Measurements from ENCODE around the gene SCD5.

Gene SCD5

GRCh38 chr4:82718162-82718940 lies 80.2 kb downstream of the SCD5 start:
- DNase-seq, result no peak

DNA sequence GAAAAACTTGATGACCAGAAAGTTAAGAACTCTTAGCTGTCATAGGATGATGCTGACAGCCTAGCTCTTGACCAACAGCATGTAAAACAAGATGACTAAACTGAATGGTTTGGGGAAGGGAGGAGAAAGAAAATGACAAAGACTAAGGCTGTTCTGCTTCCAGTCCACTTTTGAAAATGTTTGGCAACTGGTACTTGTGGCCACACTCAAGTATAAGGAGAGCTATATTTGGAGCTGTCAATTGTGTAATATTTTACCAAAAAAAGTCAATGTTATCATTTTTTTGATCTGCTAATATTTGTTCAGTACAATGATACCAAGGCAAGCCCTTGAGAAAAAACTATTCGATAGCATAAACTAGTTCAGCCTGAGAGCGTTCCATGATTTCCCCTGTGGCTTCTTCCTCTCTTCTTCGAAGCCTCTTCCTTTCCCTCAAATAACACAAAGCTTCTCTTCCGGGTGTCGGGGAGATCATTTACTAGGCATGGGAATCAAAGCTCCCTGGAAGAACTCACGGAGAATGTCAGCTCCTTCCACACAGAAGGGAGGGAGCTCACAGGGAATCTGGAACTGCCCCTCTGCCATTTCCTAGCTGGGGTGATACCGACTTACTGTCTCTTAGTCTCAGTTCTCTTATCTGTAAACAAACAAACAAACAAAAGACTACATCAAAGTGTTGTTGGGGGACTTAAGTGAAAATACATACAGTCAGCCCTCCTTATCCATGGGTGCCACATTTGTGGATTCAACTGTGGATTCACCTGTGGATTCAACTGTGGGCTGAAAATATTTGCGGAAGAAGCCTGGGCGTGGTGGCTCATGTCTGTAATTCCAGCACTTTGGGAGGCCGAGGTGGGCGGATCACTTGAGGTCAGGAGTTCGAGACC lies 82.6 kb downstream of the SCD5 start:
- no peak for DNase-seq

GRCh38 chr4:82713856-82714255 lies 84.7 kb downstream of the SCD5 start:
- no peak for DNase-seq

- no peak for DNase-seq
Observed at GRCh38 chr4:82712561-82712960, 86.0 kb downstream of the SCD5 start.

DNA sequence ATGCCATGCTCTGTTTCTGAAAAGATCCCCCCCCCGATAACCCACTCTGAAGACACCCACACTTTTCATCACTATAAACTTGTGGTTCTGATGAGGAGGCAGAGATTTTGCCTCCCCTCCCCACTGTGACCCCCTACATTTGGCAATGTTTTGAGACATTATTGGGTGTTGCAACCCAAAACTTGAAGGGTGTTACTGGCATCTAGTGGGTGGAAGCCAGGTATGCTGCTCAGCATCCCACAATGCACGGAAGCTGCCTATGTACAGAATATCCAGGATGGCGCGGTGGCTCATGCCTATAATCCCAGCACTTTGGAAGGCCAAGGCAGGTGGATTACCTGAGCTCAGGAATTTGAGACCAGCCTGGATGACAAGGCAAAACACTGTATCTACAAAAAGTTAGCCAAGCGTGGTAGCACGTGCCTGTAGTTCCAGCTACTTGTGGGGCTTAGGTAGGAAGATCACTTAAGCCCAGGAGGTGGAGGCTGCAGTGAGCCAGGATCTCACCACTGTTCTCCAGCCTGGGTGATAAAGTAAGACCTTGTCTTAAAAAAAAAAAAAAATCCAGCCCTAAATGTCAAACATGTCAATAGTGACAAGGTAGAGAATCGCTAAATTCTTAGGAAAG lies 87.3 kb downstream of the SCD5 start:
- DNase-seq, result no peak

DNA sequence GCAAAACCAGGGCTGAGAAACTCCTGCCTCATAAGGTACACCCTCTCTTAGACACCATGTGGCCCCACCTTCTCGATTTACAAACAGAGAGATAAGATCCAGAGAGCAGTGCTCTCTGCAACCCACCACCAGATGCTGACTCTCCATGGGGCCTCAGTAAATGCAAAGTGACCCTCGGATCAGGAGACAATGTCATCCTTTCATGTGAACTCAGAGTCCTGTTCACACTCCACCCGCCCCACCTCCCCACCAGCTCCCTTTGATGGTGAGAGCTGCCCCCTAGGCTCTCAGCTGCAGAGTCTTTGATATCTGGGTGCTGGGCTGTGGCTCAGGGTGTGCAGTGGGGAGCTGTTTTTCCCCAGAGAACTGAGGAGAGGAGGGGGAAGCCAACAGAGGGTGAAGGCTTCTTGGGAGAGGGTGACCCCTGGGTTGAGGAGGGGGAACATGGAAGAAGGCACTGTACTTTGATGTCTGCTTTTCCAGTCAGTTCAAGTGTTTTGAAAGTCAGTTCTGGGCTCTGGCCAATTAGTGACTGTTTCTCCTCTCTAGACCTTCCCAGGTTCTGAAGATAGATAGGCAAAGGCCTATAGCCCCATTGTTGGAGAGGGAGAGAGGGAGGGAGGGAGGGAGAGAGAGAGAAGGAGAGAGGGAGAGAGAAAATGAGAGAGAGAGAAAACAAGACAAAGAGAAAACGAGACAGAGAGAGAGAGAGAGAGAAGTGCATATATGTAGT lies 88.2 kb downstream of the SCD5 start:
- no peak for DNase-seq

- no peak for DNase-seq
Observed at GRCh38 chr4:82708982-82709381, 89.6 kb downstream of the SCD5 start.

- DNase-seq, result no peak
Observed at GRCh38 chr4:82706349-82707000, 92.1 kb downstream of the SCD5 start.

DNA sequence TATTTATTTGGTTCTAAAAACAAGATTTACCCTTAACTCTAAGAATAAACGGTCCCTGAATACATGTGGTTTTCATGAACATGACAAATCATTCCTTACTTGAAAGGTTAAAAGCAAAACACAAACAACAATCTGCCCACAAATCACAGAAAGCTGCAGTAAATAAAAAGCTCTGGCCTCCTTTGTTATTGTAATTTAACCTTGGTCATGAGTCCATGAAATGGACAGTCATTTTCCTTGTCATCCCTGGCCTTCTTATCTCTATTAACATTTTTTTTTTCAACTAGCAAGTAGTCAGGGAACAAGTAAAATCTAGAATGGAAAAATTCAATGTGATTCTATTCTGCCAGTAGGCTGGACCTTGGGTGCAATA lies 92.7 kb downstream of the SCD5 start:
- DNase-seq, result no peak

GRCh38 chr4:82705169-82705927 lies 93.2 kb downstream of the SCD5 start:
- no peak for DNase-seq

DNA sequence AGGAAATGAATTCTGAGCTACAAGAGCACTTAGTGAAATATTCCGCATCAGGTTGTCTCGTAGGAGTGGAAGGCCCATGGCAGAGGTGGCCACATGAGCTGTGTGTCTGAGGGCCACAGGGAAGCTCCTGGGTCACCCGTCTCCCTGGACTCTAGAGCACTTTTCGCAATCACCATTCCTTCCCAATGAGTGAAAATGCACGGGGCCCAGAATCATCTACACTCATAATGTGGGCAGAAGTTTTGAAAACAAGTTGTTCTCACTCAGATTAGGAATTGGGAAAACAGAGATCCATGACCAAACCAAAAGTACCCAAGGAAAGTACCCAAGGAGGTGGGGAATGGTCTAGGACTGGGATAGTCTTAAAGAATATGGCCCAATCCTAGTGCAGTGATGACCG lies 94.4 kb downstream of the SCD5 start:
- DNase-seq, result no peak

DNA sequence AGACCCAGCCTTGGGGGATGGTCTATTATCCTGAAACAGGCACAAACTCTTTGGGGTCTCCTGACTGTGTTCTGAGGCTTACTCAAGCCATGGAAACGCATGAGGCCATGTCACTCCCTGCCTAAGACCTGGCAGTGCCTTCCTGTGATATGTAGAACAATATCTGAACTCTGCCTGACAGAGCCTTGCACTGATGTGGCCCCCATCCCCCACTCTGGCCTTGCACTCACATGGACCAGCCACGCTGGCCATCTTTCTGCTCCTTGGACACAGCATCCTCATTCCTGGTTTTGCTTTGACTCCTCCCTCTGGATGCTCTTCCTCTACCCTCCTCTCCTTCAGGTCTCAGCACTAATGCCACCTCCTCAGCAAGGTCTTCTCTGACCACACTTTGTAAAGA lies 100.2 kb downstream of the SCD5 start:
- DNase-seq, result no peak

GRCh38 chr4:82697561-82697960 lies 101.0 kb downstream of the SCD5 start:
- DNase-seq, result no peak

- DNase-seq, result no peak
Observed at GRCh38 chr4:82696117-82696860, 102.3 kb downstream of the SCD5 start.

GRCh38 chr4:82694892-82695291 lies 103.7 kb downstream of the SCD5 start:
- no peak for DNase-seq

- DNase-seq, result no peak
Observed at GRCh38 chr4:82694046-82694445, 104.5 kb downstream of the SCD5 start.

- DNase-seq, result no peak
Observed at GRCh38 chr4:82692101-82692780, 106.4 kb downstream of the SCD5 start.

GRCh38 chr4:82691431-82691830 lies 107.2 kb downstream of the SCD5 start:
- DNase-seq, result no peak

DNA sequence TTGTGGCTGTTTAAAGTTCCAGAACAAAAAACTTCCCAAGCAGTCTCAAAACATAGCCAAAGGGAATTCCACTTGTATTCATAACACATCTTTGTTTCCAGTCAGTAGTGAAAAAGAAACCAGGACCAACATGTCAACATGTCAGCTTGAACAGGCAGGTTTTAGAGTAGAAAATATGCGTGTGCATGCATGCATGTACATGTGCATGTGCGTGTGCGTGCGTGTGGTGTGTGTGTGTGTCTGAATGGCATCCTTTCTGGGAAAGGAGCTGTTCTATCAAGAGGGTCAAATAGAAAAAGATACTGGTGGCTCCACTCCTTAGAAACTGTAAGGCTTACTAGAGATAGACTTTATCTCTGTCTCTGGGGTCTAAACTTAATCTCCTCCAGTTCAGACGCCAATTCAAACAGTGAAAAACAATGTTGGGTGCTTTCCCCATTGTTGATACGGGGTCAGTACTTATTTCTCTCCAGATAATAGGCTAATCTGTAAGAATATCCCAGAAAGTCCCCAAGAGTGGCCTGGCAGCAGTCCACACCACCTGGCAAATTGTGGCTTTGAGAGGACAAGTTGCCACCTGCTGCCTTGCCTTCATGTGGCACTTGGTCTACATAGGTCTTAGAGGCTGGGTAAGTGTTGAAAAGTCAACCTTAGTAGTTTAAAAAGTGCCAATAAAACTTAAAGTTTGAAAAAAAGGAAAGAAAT lies 110.4 kb downstream of the SCD5 start:
- DNase-seq, result peak; percentile 0

DNA sequence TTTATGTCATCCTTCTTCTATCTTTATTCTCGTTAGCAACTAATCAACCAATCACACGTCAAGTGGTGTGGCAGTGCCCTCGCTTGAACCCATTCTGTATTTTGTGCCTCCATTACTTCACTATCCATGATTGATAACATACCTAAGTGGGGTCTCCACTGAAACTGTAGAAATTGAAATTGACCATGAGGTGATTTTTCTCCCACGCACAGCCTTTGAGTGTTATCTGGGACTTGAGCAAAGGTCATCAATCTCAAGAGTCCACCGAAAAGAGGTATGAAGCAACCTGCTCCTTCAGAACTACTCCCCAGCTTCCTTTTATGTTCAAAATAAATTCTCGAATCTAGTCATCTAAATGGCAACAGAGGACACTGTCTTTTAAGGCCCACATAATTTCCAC lies 111.1 kb downstream of the SCD5 start:
- no peak for DNase-seq
